H9 (cell line): ENCODE data around the gene PHACTR2. TPM values are rescaled to one million over a fixed set of nuclear protein-coding genes. Genes with fewer than 3 reads are reported as not detected.

Experiments
- DNase-seq: peaks from one replicate; pipeline ENCODE4 v3.0.0-alpha.2; 2017
- H2AFZ ChIP-seq: one replicate; pipeline ENCODE4 v1.6.1; 2013; ENCODE audit warnings: mild to moderate bottlenecking, low read length, control low read depth, moderate library complexity
- H2AK5ac ChIP-seq: 2 replicates; pipeline ENCODE4 v1.6.1; 2013; ENCODE audit warnings: low read length, control low read depth, mixed read lengths; ENCODE audit not compliant: insufficient read length
- H2BK120ac ChIP-seq: one replicate; pipeline ENCODE4 v1.6.1; 2013; ENCODE audit warnings: low read depth, mild to moderate bottlenecking, low read length, control low read depth, inconsistent platforms; ENCODE audit not compliant: poor library complexity, severe bottlenecking
- H2BK12ac ChIP-seq: 2 replicates; pipeline ENCODE4 v1.6.1; 2013; ENCODE audit warnings: low read length, control low read depth, mixed read lengths, low read depth; ENCODE audit not compliant: insufficient read length
- H2BK15ac ChIP-seq: 2 replicates; pipeline ENCODE4 v1.6.1; 2013; ENCODE audit warnings: low read depth, low read length, control low read depth
- H2BK20ac ChIP-seq: one replicate; pipeline ENCODE4 v1.6.1; 2013; ENCODE audit warnings: low read depth, mild to moderate bottlenecking, low read length, control low read depth, inconsistent platforms; ENCODE audit not compliant: poor library complexity, severe bottlenecking
- H2BK5ac ChIP-seq: 2 replicates; pipeline ENCODE4 v1.6.1; 2013; ENCODE audit warnings: low read length, control low read depth, mixed read lengths; ENCODE audit not compliant: insufficient read length
- H3K14ac ChIP-seq: 2 replicates; pipeline ENCODE4 v1.6.1; 2013; ENCODE audit warnings: low read length, control low read depth; ENCODE audit not compliant: insufficient read depth
- H3K18ac ChIP-seq: 2 replicates; pipeline ENCODE4 v1.6.1; 2013; ENCODE audit warnings: low read depth, mild to moderate bottlenecking, mixed read lengths, low read length, control low read depth; ENCODE audit not compliant: insufficient read length
- H3K23ac ChIP-seq: 2 replicates; pipeline ENCODE4 v1.6.1; 2013; ENCODE audit warnings: low read length, control low read depth, mixed read lengths, low read depth; ENCODE audit not compliant: insufficient read length
- H3K23me2 ChIP-seq: 2 replicates; pipeline ENCODE4 v1.6.1; 2013; ENCODE audit warnings: low read depth, mild to moderate bottlenecking, mixed read lengths, low read length, control low read depth; ENCODE audit not compliant: insufficient read length, poor library complexity, severe bottlenecking
- H3K27ac ChIP-seq: 2 replicates; pipeline ENCODE4 v1.5.1; 2013; ENCODE audit warnings: low read length, control low read depth, mixed read lengths, low read depth; ENCODE audit not compliant: insufficient read length
- H3K27me3 ChIP-seq: 2 replicates; pipeline ENCODE4 v1.6.1; 2013; ENCODE audit warnings: low read length, control low read depth, inconsistent platforms; ENCODE audit not compliant: insufficient read depth
- H3K4ac ChIP-seq: 2 replicates; pipeline ENCODE4 v1.6.1; 2013; ENCODE audit warnings: low read depth, mild to moderate bottlenecking, control low read depth, inconsistent platforms, low read length, moderate library complexity
- H3K4me1 ChIP-seq: 2 replicates; pipeline ENCODE4 v1.6.1; 2013; ENCODE audit warnings: low read length, control low read depth, inconsistent platforms; ENCODE audit not compliant: insufficient read depth
- H3K4me2 ChIP-seq: 2 replicates; pipeline ENCODE4 v1.6.1; 2013; ENCODE audit warnings: low read length, control low read depth, mixed read lengths; ENCODE audit not compliant: insufficient read length, insufficient read depth
- H3K56ac ChIP-seq: 2 replicates; pipeline ENCODE4 v1.6.1; 2013; ENCODE audit warnings: low read depth, mild to moderate bottlenecking, mixed read lengths, low read length, control low read depth; ENCODE audit not compliant: insufficient read length
- H3K79me1 ChIP-seq: 2 replicates; pipeline ENCODE4 v1.6.1; 2013; ENCODE audit warnings: low read depth, mild to moderate bottlenecking, moderate library complexity, low read length, control low read depth, inconsistent platforms; ENCODE audit not compliant: insufficient read depth, poor library complexity, severe bottlenecking
- H3K79me2 ChIP-seq: 2 replicates; pipeline ENCODE4 v1.6.1; 2013; ENCODE audit warnings: low read length, control low read depth, inconsistent platforms; ENCODE audit not compliant: insufficient read depth
- H3K9ac ChIP-seq: 2 replicates; pipeline ENCODE4 v1.6.1; 2013; ENCODE audit warnings: low read length, control low read depth, mixed read lengths; ENCODE audit not compliant: insufficient read length; ENCODE audit errors: extremely low read depth
- H3K9me3 ChIP-seq: one replicate; pipeline ENCODE4 v1.6.1; 2013; ENCODE audit warnings: low read depth, low read length, inconsistent platforms; ENCODE audit not compliant: control insufficient read depth
- H3T11ph ChIP-seq: one replicate; pipeline ENCODE4 v1.6.1; 2013; ENCODE audit warnings: mild to moderate bottlenecking, low read length, control low read depth, inconsistent platforms
- H4K20me1 ChIP-seq: one replicate; pipeline ENCODE4 v1.6.1; 2013; ENCODE audit not compliant: control insufficient read depth, insufficient read length, insufficient read depth
- H4K5ac ChIP-seq: 2 replicates; pipeline ENCODE4 v1.6.1; 2013; ENCODE audit warnings: low read depth, mild to moderate bottlenecking, mixed read lengths, low read length, control low read depth; ENCODE audit not compliant: insufficient read length
- H4K8ac ChIP-seq: replicated peaks from 2 replicates; pipeline ENCODE4 v1.6.1; 2013; ENCODE audit warnings: low read length, control low read depth, mixed read lengths, low read depth; ENCODE audit not compliant: insufficient read length
- H4K91ac ChIP-seq: 2 replicates; pipeline ENCODE4 v1.6.1; 2013; ENCODE audit warnings: low read depth, mild to moderate bottlenecking, moderate library complexity, mixed read lengths, low read length, control low read depth; ENCODE audit not compliant: insufficient read length
- H3K27ac Mint-ChIP-seq, 3 experiments: 2 replicates in 2 of 3; 3 replicates in 1 of 3; pipeline ENCODE4 v1.8.0; 2020 to 2021; ENCODE audit warnings: mixed read lengths in 3 of 3, mild to moderate bottlenecking in 1 of 3, moderate library complexity in 1 of 3
- H3K27me3 Mint-ChIP-seq: 2 replicates; pipeline ENCODE4 v1.8.0; 2021; ENCODE audit warnings: low read depth, mild to moderate bottlenecking, moderate library complexity, mixed read lengths
- H3K36me3 Mint-ChIP-seq, 3 experiments: 2 replicates in 2 of 3; 3 replicates in 1 of 3; pipeline ENCODE4 v1.8.0; 2020 to 2021; ENCODE audit warnings: low read depth in 3 of 3, mixed read lengths in 3 of 3; ENCODE audit not compliant: insufficient read depth in 1 of 3
- H3K4me1 Mint-ChIP-seq, 2 experiments: 2 replicates each; pipeline ENCODE4 v1.8.0; 2020; ENCODE audit warnings: mixed read lengths in 2 of 2
- H3K4me3 Mint-ChIP-seq, 2 experiments: 2 replicates in 1 of 2; 3 replicates in 1 of 2; pipeline ENCODE4 v1.8.0; 2020 to 2021; ENCODE audit warnings: mild to moderate bottlenecking in 2 of 2, mixed read lengths in 2 of 2, moderate library complexity in 1 of 2
- H3K9me3 Mint-ChIP-seq, 2 experiments: 2 replicates in 1 of 2; 3 replicates in 1 of 2; pipeline ENCODE4 v1.8.0; 2020; ENCODE audit warnings: mild to moderate bottlenecking in 2 of 2, mixed read lengths in 2 of 2, moderate library complexity in 1 of 2
- WGBS: extraction: QIAGEN DNeasy Blood & Tissue Kit; methylation state at CpG from one replicate; pipeline ENCODE4 v1.1.7; 2013; ENCODE audit warnings: missing lambda C conversion rate, low lambda C conversion rate, mixed read lengths; ENCODE audit not compliant: insufficient read length; ENCODE audit errors: extremely low coverage; 5-methylcytosine and 5-hydroxymethylcytosine counted together
- total RNA-seq: library from RNA; stranded (reverse); gene quantifications from 2 replicates; pipeline ENCODE4 v1.2.1, GENCODE V29; 2021
- TF ChIP-seq, protein P1 (sequence below): fragments of 200-600 bp; sonication (generic); conservative IDR thresholded peaks from 3 replicates; pipeline ENCODE4 v1.8.0; 2021; ENCODE audit warnings: antibody characterized with exemption, mild to moderate bottlenecking

The PHACTR2 gene
- total RNA-seq, 1 experiment from 2014 or later = 131 TPM

GRCh38 chr6:143810745-143811144 is 133.0 kb downstream of the PHACTR2 start:
- no peak overlapping the region for H3K27ac ChIP-seq
- no peaks in the 10 kb centered on the region for H3K23me2 ChIP-seq
- no peaks in the 10 kb centered on the region for H3K79me2 ChIP-seq
- no peaks in the 10 kb centered on the region for H3K79me1 ChIP-seq
- no peak overlapping the region for H2BK5ac ChIP-seq
- H3K9ac ChIP-seq = no peak overlapping the region
- no peak overlapping the region for H3K4me3 Mint-ChIP-seq
- no peaks in the 10 kb centered on the region for H3K27me3 ChIP-seq
- H3K14ac ChIP-seq = no peak overlapping the region
- H3K27me3 Mint-ChIP-seq = no peaks in the 10 kb centered on the region
- no peak overlapping the region for H4K91ac ChIP-seq
- H3K9me3 ChIP-seq = no peaks in the 10 kb centered on the region
- no peak overlapping the region for H3K23ac ChIP-seq
- H3T11ph ChIP-seq = no peak overlapping the region
- H2AK5ac ChIP-seq = no peak overlapping the region
- no peak overlapping the region for H3K4me2 ChIP-seq
- H4K5ac ChIP-seq = no peak overlapping the region
- H3K36me3 Mint-ChIP-seq = peaks cover 0 to 43% (median 35%) of the 10 kb centered on the region in 3 experiments; a peak in 5 of 7 replicates
- H2AFZ ChIP-seq = no peak overlapping the region
- no peak overlapping the region for H2BK15ac ChIP-seq
- WGBS = no CpG with 5 or more reads among the region's 2 CpGs
- no peak overlapping the region for H4K8ac ChIP-seq
- no peak overlapping the region for H2BK20ac ChIP-seq
- no peak overlapping the region for H3K56ac ChIP-seq
- no peak overlapping the region for H3K18ac ChIP-seq
- no peak overlapping the region for H2BK12ac ChIP-seq
- no peak overlapping the region for H3K4ac ChIP-seq
- TF ChIP-seq, protein P1, sequence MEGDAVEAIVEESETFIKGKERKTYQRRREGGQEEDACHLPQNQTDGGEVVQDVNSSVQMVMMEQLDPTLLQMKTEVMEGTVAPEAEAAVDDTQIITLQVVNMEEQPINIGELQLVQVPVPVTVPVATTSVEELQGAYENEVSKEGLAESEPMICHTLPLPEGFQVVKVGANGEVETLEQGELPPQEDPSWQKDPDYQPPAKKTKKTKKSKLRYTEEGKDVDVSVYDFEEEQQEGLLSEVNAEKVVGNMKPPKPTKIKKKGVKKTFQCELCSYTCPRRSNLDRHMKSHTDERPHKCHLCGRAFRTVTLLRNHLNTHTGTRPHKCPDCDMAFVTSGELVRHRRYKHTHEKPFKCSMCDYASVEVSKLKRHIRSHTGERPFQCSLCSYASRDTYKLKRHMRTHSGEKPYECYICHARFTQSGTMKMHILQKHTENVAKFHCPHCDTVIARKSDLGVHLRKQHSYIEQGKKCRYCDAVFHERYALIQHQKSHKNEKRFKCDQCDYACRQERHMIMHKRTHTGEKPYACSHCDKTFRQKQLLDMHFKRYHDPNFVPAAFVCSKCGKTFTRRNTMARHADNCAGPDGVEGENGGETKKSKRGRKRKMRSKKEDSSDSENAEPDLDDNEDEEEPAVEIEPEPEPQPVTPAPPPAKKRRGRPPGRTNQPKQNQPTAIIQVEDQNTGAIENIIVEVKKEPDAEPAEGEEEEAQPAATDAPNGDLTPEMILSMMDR = no peak
- no peaks in the 10 kb centered on the region for H3K4me1 ChIP-seq
- no peak overlapping the region for H2BK120ac ChIP-seq
- no peaks in the 10 kb centered on the region for H3K4me1 Mint-ChIP-seq
- H3K27ac Mint-ChIP-seq = no peak overlapping the region
- DNase-seq = no peak
- H3K9me3 Mint-ChIP-seq = no peaks in the 10 kb centered on the region
- H4K20me1 ChIP-seq = no peaks in the 10 kb centered on the region
